AG04450 (cell line): ENCODE measurements around the gene LYPLA2. TPM values are rescaled to one million over a fixed set of nuclear protein-coding genes. Genes with fewer than 3 reads are reported as not detected.
A peak's percentile ranks its signal among the peaks of the same experiment; 100 is the strongest.

ENCODE experiments used
- CTCF ChIA-PET: fragments of 300-600, 350-600 bp; formaldehyde crosslinking; extraction: SDS; loops from one replicate; lab custom pipeline; 2022; ENCODE audit warnings: antibody characterized with exemption, inconsistent platforms; lab: Charles Lee
- POLR2A ChIA-PET: fragments of 350-600 bp; formaldehyde crosslinking; extraction: SDS; loops from one replicate; lab custom pipeline; 2021; ENCODE audit warnings: antibody characterized with exemption, inconsistent platforms; lab: Yijun Ruan, JAX
- DNase-seq: peaks from one replicate; pipeline ENCODE4 v3.0.0-alpha.2; 2011; ENCODE audit warnings: low read depth, low spot score
- H3K27ac ChIP-seq: one replicate; pipeline ENCODE4 v1.5.1; 2012; ENCODE audit warnings: low read depth, low read length, control low read depth
- H3K27me3 ChIP-seq: one replicate; pipeline ENCODE4 v1.6.0; 2012; ENCODE audit warnings: low read length; ENCODE audit not compliant: control insufficient read depth, insufficient read depth
- H3K4me3 ChIP-seq: 2 replicates; pipeline ENCODE4 v1.5.1; 2011; ENCODE audit warnings: mild to moderate bottlenecking, low read depth, low read length, control low read depth
- H3K9me3 ChIP-seq: 2 replicates; pipeline ENCODE4 v1.5.1; 2012; ENCODE audit warnings: low read length; ENCODE audit not compliant: control insufficient read depth, insufficient read depth
- polyA plus RNA-seq: library from polyadenylated mRNA; depleted of rRNA; stranded (reverse); fragments of >200 nt; gene quantifications from 2 replicates; pipeline ENCODE4 v1.2.3, GENCODE V29; 2011
- TF ChIP-seq, protein P1 (sequence below): IDR thresholded peaks from 2 replicates; pipeline ENCODE4 v1.5.1; 2011; ENCODE audit warnings: low read depth, low read length, control low read depth, inconsistent platforms

LYPLA2 gene
- polyA plus RNA-seq, 1 experiment, result 27.1 TPM

DNA sequence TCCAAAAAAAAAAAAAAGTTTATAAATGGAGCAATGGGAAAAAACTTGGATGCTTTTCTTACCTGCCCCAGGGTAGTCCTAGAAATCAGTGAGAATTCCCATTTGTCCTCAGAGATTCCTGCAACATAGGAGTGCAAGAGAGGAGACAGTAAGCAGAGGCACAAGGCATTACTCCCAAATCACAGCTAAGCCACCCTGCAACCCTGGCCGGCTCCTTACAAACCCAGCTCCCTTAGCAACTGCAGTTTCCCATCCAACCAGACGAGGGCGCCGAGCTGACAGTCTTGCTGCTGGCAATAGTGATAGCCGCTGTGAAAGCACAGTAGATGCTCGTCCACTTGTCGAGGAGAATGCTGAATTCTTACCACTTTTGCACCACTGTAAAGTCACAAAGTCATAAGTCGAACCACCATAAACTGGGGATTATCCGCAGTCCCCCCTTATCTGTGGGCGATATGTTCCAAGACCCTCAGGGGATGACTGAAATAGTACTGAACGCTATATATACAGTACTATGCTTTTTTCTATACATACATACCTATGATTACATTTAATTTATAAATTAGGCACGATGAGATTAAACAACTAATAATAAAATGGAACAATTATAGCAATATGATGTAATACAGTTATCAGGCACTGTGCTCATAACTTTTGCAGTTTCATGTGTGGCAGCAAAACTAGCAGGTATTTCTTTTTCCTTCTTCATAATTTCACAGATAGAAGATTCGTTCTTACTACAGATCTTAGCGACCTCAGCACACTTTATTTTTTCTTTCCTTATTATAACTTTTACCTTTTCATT is 18.7 kb upstream of the LYPLA2 start:
- peak; percentile 59 for DNase-seq
- H3K27ac ChIP-seq, result no peak overlapping the region
- no peaks in the 10 kb centered on the region for H3K9me3 ChIP-seq
- TF ChIP-seq, protein P1, sequence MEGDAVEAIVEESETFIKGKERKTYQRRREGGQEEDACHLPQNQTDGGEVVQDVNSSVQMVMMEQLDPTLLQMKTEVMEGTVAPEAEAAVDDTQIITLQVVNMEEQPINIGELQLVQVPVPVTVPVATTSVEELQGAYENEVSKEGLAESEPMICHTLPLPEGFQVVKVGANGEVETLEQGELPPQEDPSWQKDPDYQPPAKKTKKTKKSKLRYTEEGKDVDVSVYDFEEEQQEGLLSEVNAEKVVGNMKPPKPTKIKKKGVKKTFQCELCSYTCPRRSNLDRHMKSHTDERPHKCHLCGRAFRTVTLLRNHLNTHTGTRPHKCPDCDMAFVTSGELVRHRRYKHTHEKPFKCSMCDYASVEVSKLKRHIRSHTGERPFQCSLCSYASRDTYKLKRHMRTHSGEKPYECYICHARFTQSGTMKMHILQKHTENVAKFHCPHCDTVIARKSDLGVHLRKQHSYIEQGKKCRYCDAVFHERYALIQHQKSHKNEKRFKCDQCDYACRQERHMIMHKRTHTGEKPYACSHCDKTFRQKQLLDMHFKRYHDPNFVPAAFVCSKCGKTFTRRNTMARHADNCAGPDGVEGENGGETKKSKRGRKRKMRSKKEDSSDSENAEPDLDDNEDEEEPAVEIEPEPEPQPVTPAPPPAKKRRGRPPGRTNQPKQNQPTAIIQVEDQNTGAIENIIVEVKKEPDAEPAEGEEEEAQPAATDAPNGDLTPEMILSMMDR, result peak; percentile 97
- POLR2A ChIA-PET, result interaction anchor here (0.7 to 1.1 kb wide), 4 partner anchors 29 to 903 kb away, joined by 3 read pairs; partner anchors contain the start of gene ELOA
- no peak overlapping the region for H3K4me3 ChIP-seq
- H3K27me3 ChIP-seq, result no peaks in the 10 kb centered on the region
- CTCF ChIA-PET, result interaction anchor here (0.6 to 2.5 kb wide), 31 partner anchors 8 to 299 kb away, joined by 3 to 43 read pairs (median 4); partner anchors contain the start of gene CNR2

DNA sequence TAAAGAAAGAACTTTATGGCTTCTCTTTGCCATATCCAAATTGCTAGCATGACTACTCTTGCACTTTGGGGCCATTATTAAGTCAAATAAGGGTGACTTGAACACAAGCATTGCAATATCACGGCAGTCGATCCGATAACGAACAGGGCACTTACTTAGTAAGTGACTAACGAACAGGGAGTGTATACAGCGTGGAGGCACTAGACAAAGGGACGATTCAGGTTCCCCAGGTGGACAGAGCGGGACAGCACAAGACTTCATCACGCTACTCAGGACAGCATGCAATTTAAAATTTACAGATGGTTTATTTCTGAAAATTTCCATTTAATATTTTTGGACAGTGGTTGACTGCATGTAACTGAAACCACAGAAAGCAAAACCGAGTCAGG is 18.1 kb upstream of the LYPLA2 start:
- DNase-seq, result no peak
- Histone ChIP-seq H3K4me3 (no peak overlapping the region), H3K27ac (no peak overlapping the region), H3K9me3 (no peaks in the 10 kb centered on the region), H3K27me3 (no peaks in the 10 kb centered on the region)
- TF ChIP-seq, protein P1, result no peak
- POLR2A ChIA-PET, result no interaction called here
- CTCF ChIA-PET, result interaction anchor here (1.0 kb wide), 1 partner anchor 11 kb away, joined by 3 read pairs; no protein-coding TSS in a partner anchor

DNA sequence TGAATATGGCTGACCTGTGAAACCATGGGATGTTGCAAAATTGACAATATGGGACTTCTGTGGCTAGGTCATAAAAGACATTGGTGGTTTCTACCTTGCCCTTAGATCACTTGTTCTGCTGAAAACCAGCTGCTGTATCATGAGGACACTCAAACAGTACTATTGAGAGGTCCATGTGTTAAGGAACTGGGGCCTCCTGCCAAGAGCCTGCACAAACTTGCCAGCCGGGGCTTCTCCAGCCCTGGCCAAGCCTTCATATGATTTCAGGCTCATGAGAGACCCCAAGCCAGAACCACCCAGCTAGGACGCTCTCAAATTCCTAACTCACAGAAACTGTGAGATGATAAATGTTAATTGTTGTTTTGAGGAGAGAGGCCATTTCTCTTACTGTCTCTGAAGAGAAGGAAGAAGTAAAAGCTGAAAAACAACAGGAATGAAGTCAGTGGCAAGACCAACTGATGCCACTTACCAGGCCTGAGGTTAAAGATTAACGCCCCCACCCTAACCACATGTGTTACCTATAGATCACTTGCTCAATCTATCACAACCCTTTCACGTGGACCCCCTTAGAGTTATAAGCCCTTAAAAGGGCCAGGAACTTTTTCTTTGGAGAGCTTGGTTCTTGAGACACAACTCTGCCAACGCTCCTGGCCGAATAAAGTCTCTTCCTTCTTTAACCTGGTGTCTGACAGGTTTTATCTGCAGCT is 16.6 kb upstream of the LYPLA2 start:
- TF ChIP-seq, protein P1, result no peak
- POLR2A ChIA-PET, result no interaction called here
- no peak overlapping the region for H3K4me3 ChIP-seq
- no peak for DNase-seq
- H3K27ac ChIP-seq, result no peak overlapping the region
- CTCF ChIA-PET, result interaction anchor here (1.0 kb wide), 1 partner anchor 142 kb away, joined by 5 read pairs; no protein-coding TSS in a partner anchor
- no peaks in the 10 kb centered on the region for H3K9me3 ChIP-seq
- no peaks in the 10 kb centered on the region for H3K27me3 ChIP-seq

DNA sequence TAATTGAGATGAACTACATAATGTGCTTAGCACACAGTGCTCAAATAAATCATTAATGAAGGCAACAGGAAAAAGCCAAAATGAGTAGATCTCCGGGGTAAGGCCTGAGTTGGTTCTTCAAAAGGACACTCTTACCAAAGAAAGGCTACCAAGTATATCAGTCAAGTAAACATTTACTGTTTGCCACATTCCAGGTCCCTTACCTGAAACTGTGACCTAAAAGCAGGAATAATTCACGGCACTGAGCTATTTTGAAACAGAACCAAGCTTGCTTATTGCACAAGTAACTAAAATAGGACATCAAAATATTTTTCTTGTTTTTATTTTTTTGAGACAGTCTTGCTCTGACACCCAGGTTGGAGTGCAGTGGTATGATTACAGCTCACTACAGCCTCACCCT is 14.7 kb upstream of the LYPLA2 start:
- Histone ChIP-seq H3K9me3 (no peaks in the 10 kb centered on the region), H3K4me3 (no peak overlapping the region), H3K27ac (no peak overlapping the region), H3K27me3 (no peaks in the 10 kb centered on the region)
- DNase-seq, result no peak
- TF ChIP-seq, protein P1, result no peak
- POLR2A ChIA-PET, result no interaction called here
- CTCF ChIA-PET, result interaction anchor here (1.2 kb wide), 1 partner anchor 140 kb away, joined by 3 read pairs; no protein-coding TSS in a partner anchor
